Mesenteric fat pad (tissue), 1 donor: ENCODE measurements around the gene ADAMTS9. TPM values are rescaled to one million over a fixed set of nuclear protein-coding genes. Genes with fewer than 3 reads are reported as not detected.

ENCODE experiments used
- DNase-seq: peaks from one replicate; pipeline ENCODE4 v3.0.0-alpha.2; 2020; ENCODE audit warnings: low spot score
- total RNA-seq: library from RNA; stranded (reverse); fragmentation: NEBNext Ultra II Directional; extraction: Animal tissue kit (Norgen Biotek cat#: 25700); gene quantifications from one replicate; pipeline ENCODE4 v1.2.1, GENCODE V29; 2021
- donor health status: DM: yes; HTN: yes; CAD: no.

The ADAMTS9 gene
- total RNA-seq, 1 donor from 2014 or later = 273 TPM

GRCh38 chr3:64687086-64687780 is 567 bp downstream of the ADAMTS9 start:
- DNase-seq = no peak

GRCh38 chr3:64686446-64686908 is 1.3 kb downstream of the ADAMTS9 start:
- no peak for DNase-seq

- DNase-seq = peak; percentile 96
Measured at GRCh38 chr3:64685800-64686445, 1.9 kb downstream of the ADAMTS9 start.

- no peak for DNase-seq
Measured at GRCh38 chr3:64685331-64685799, 2.4 kb downstream of the ADAMTS9 start.

- no peak for DNase-seq
Measured at GRCh38 chr3:64684715-64685261, 3.0 kb downstream of the ADAMTS9 start.

GRCh38 chr3:64681827-64682226 is 6.0 kb downstream of the ADAMTS9 start:
- no peak for DNase-seq

- DNase-seq = no peak
Measured at GRCh38 chr3:64681015-64681414, 6.8 kb downstream of the ADAMTS9 start.

GRCh38 chr3:64680334-64680733 is 7.5 kb downstream of the ADAMTS9 start:
- DNase-seq = no peak

GRCh38 chr3:64677961-64678716 is 9.7 kb downstream of the ADAMTS9 start:
- DNase-seq = no peak

- DNase-seq = no peak
Measured at GRCh38 chr3:64676831-64677230, 11.0 kb downstream of the ADAMTS9 start.

- DNase-seq = no peak
Measured at GRCh38 chr3:64675687-64676247, 12.0 kb downstream of the ADAMTS9 start.

- DNase-seq = no peak
Measured at GRCh38 chr3:64674591-64675076, 13.2 kb downstream of the ADAMTS9 start.

- no peak for DNase-seq
Measured at GRCh38 chr3:64673159-64673715, 14.6 kb downstream of the ADAMTS9 start.

GRCh38 chr3:64668582-64669510 is 19.0 kb downstream of the ADAMTS9 start:
- DNase-seq = no peak

- no peak for DNase-seq
Measured at GRCh38 chr3:64667887-64668581, 19.8 kb downstream of the ADAMTS9 start.

- no peak for DNase-seq
Measured at GRCh38 chr3:64667138-64667537, 20.7 kb downstream of the ADAMTS9 start.

- no peak for DNase-seq
Measured at GRCh38 chr3:64666171-64666588, 21.6 kb downstream of the ADAMTS9 start.

- no peak for DNase-seq
Measured at GRCh38 chr3:64664397-64664796, 23.4 kb downstream of the ADAMTS9 start.

- no peak for DNase-seq
Measured at GRCh38 chr3:64659617-64659978, 28.2 kb downstream of the ADAMTS9 start.
